ENCODE data around the gene MCOLN1.
A peak's percentile ranks its signal among the peaks of the same experiment; 100 is the strongest.

DNA sequence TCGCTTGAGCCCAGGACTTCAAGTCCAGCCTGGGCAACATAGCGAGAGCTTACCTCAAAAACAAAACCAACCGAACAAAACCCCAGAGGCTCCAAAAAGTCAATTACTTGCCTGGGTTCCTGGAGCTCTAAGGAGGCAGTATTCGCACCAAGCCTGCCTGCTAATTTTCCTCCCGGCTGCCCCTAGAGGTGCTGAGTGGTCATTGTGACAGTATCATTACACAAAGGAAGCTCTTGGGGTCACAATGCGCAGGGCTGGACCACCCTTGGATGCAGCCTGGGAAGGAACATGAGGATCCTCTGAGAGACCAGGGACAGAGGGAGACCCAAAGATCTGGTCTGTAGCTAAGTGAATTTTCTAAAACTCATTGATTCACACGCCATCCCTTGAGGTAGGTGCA is 25.1 kb upstream of the MCOLN1 start:
- TF ChIP-seq CTCF (IDR thresholded peaks at IDR 0.05) (peak in 3 of 4 donors; percentile 17 to 28 (median 23)), POLR2A (IDR thresholded peaks at IDR 0.05) (no peak)

All from right lobe of liver (tissue), 4 donors.